Vagina (tissue), 2 donors: ENCODE measurements around the gene LRFN5.

Source experiments
- CTCF ChIP-seq, 3 experiments: fragments of 450-650 bp in 2 of 3; fragments of 200-600 bp in 1 of 3; sonication (generic) in 1 of 3; IDR thresholded peaks; one replicate each; pipeline ENCODE4 v1.5.1; 2017 to 2019; ENCODE audit warnings: antibody characterized with exemption in 3 of 3, mild to moderate bottlenecking in 2 of 3, moderate library complexity in 2 of 3
- POLR2A ChIP-seq, 2 donors: fragments of 450-650 bp; IDR thresholded peaks; one replicate each; pipeline ENCODE4 v1.6.1; 2017; ENCODE audit warnings: antibody characterized with exemption in 2 of 2, mild to moderate bottlenecking in 2 of 2, moderate library complexity in 2 of 2
- POLR2AphosphoS5 ChIP-seq, 2 donors: sonication (generic); formaldehyde crosslinking; IDR thresholded peaks; one replicate each; pipeline ENCODE4 v1.9.0; 2017; ENCODE audit warnings: antibody characterized with exemption in 2 of 2, mild to moderate bottlenecking in 2 of 2, low read depth in 1 of 2; ENCODE audit not compliant: insufficient read depth in 1 of 2

GRCh38 chr14:41925409-41925808, 318.7 kb downstream of the LRFN5 start:
- TF ChIP-seq CTCF (IDR thresholded peaks at IDR 0.05) (no peak), POLR2AphosphoS5 (IDR thresholded peaks at IDR 0.05; ENCODE audit: insufficient read depth in 1 of 2, low read depth in 1 of 2) (no peak), POLR2A (IDR thresholded peaks at IDR 0.05) (no peak)
